Epithelial cell of prostate (primary cell): ENCODE measurements around the gene SLC25A42.

Source experiments
- DNase-seq: peaks from one replicate; pipeline ENCODE4 v3.0.0-alpha.2; 2011; ENCODE audit warnings: low read depth, low spot score
- H3K27ac ChIP-seq: fragments of 450-650 bp; 2 replicates; pipeline ENCODE4 v1.5.1; 2017; ENCODE audit warnings: mild to moderate bottlenecking

The SLC25A42 gene

DNA sequence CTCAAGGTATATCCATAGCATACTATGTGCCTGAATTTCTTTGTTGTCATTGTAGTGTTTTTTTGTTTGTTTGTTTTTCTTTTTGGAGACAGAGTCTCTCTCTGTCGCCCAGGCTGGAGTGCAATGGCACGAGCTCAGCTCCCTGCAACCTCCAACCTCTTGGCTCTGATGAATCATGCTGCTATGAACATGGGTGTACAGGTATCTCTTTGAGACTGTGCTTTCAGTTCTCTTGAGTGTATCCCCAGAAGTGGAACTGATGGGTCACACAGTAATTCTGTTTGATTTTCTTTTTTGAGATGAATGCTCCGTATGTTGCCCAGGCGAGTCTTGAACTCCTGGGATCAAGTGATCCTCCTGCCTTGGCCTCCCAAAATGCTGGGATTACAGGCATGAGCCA lies 13.7 kb upstream of the SLC25A42 start:
- H3K27ac ChIP-seq = peak overlapping the region; percentile 16
- no peak for DNase-seq

DNA sequence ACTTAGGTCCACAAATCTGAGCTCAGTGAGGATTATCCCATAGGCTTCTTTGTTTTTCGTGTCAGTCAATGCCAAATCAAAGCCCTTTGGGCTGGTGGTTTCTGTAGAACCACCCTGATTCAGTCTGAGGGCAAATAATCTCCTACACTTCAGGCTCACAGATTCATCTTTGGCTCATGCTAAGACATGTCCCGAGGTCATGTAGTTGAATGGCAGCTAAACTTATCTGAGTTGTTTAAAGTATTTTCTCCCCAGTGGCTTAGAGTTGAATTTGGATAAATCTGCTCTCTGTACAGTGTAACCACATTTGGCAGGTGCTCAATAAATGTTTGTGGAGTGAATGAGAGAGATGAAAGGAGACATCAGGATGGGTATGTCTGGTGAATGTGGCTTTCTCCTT lies 13.1 kb upstream of the SLC25A42 start:
- H3K27ac ChIP-seq = peak overlapping the region; percentile 16

GRCh38 chr19:19051478-19052213 lies 12.1 kb upstream of the SLC25A42 start:
- DNase-seq = no peak
- H3K27ac ChIP-seq = no peak overlapping the region

More for the DNA sequence above, 13.1 kb upstream of the SLC25A42 start:
- no peak for DNase-seq

DNA sequence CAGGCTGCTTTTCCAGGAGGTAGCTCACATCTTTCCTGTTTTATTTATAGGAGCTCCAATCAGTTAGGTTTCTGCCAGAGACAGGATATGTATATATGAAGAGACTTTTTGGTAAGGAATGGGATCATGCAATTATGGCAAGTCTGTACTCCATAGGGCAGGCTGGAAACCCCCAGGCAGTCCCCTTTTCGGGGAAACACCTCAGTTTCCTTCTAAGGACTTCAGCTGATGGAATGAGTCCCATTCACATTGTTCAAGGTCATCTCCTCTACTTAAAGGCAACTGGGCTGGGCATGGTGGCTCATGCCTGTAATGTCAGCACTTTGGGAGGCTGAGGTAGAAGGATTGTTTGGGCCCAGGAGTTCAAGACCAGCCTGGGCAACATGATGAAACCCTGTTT lies 10.9 kb upstream of the SLC25A42 start:
- no peak for DNase-seq
- H3K27ac ChIP-seq = no peak overlapping the region

DNA sequence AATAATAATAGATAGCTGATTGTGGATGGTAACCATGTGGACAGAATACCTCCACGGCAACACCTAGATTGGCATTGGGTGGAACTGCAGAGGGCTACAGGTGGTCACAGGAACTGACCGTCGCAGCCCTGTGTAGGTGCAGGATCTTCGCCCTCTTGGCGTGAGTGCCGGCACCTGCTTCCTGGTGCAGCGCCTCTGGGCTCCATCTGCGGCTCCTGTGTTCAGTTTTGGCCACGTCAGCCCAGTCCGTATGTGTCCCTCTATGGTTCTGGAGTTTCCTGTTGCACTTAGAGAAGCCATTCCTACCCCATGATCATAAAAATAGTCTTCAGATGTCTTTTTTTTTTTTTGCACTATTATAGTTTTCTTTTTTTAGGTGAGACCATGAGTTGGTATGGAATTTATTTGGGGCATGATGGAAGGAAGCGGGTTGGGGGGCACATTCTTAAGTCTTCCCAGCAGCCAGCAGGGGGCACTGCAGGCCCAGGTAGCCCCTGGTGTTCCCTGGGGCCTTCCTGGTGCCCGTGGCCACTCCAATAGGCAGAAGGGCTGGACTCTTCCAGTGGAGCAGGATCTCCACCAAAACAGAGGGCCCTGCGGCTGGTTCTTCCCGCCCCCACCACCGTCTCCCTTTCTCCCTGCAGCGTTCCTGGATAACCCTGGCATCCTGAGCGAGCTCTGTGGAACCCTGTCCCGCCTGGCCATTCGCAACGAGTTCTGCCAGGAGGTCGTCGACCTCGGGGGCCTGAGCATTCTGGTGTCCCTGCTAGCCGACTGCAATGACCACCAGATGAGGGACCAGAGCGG lies 10.1 kb upstream of the SLC25A42 start:
- DNase-seq = no peak
- no peak overlapping the region for H3K27ac ChIP-seq

DNA sequence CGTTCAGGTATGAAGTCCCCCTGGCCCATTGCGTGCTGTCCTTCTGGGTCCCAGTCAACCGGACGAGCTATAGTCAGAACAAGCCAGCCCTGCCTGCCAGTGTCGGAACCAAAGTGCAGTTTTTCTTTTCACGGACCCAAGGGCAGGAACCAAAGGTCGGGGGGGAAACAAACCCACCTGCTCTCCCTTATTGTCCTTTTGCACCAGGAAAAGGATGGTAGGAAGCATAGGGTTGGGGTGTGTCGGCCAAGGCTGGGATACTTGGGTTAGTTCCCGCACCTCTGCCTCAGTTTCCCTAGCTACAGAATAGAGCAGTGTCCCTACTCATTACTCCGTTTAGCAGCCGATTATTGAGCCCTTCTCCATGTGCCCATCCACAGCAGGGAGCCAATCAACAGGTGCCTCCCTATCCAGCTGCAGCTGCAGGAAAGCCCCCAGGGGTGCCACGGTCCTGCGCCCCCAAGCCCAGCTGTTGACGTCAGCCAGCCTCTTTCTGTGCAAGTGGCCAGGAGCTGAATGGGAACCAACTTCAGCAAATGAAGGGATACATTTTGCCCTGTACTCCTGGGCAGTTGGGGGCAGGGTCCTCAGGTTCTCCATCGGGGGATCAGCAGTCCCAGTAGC lies 9.4 kb upstream of the SLC25A42 start:
- DNase-seq = no peak
- H3K27ac ChIP-seq = no peak overlapping the region

- no peak overlapping the region for H3K27ac ChIP-seq
- DNase-seq = no peak
These were observed 8.8 kb upstream of the SLC25A42 start for GRCh38 chr19:19054939-19055440.

DNA sequence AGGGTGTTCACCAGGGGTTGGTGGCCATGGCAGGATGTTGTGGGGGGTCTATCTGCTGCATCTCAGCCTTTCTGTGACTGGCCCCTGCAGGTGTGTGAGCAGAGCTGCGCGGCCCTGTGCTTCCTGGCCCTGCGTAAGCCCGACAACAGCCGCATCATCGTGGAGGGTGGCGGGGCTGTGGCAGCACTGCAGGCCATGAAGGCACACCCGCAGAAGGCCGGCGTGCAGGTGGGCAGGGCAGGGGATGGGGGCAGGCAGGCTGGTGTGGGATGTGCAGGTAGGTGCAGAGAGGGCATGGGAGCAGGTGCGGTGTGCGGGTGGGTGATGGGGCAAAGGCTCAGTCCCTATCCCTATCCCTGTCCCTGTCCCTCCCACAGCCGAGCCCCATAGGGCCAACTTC lies 8.1 kb upstream of the SLC25A42 start:
- DNase-seq = no peak
- H3K27ac ChIP-seq = no peak overlapping the region

DNA sequence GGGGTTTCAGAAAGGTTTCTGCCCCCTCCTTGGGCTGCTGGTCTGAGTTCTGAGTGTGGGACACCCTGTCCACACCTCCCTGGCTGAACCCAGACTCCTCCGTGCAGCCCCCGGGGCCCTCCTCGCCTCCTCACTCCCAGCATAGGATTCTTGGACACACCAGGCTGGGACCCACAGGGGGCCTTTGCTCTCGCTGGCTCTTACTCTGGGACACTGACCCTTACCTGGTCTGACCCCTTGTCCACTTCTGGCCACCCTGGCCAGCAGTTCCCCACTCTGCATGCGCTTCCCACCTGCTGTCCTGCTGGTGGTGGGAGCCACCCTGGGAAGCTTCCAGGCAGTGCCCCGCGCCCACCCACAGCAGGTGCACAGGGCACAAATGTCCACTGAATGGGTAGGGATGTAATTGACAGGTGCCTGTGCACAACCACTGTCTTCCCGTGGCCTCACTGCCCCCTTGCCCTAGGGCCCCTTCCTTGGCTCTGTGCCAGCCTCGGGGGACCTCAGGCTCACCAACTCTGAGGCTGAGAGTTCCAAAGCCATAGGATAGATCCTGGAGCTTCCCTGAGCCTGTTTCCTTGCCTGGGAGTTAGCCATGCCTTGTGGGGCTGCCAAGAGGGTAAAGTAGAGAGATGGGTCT lies 7.0 kb upstream of the SLC25A42 start:
- DNase-seq = no peak
- H3K27ac ChIP-seq = no peak overlapping the region

- no peak overlapping the region for H3K27ac ChIP-seq
- no peak for DNase-seq
These were observed 6.5 kb upstream of the SLC25A42 start for GRCh38 chr19:19057317-19057716.

DNA sequence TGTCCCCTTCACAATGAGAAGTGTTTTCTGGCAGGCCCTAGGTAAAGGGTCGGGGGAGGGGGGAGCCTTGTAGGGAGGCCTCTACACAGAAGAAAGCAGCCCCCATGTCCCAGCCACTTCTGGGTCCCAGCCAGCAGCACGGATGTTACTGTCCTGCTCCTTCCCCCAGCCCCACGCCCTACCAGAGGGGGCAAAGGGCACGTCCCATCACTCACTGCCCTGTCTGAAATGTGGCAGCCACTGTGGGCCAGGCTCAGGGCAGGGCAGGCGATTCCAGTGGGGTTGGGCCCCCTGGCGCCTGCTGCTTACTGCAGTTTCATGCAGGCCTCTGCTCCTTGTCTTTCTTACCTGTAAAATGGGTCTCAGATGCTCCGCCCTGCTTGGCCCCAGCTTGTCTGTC lies 6.1 kb upstream of the SLC25A42 start:
- no peak overlapping the region for H3K27ac ChIP-seq
- no peak for DNase-seq

GRCh38 chr19:19059018-19059836 lies 4.6 kb upstream of the SLC25A42 start:
- H3K27ac ChIP-seq = no peak overlapping the region
- DNase-seq = no peak

- no peak for DNase-seq
- H3K27ac ChIP-seq = no peak overlapping the region
These were observed 3.8 kb upstream of the SLC25A42 start for GRCh38 chr19:19059837-19060611.

DNA sequence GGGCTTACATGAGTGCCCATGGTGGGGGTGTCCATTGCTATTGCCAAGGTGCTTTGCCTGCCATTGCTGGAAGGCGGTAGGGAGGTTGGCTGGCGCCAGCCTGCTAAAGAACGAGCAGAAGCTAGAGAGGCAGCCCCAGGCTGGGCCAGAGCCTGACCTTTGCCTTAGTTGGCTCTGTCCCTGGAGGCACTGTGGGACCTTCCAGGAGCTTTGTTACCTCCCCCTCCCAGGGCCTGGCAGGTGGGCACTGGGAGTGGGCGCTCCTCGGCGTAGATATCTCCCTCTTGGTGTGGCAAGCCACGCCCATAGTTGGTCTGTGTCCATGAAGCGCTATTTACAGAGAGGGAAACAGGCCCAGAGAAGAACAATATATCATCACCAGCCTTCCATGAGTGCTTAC lies 2.3 kb upstream of the SLC25A42 start:
- DNase-seq = no peak
- no peak overlapping the region for H3K27ac ChIP-seq

GRCh38 chr19:19062454-19063182 lies 1.2 kb upstream of the SLC25A42 start:
- DNase-seq = no peak
- H3K27ac ChIP-seq = no peak overlapping the region

DNA sequence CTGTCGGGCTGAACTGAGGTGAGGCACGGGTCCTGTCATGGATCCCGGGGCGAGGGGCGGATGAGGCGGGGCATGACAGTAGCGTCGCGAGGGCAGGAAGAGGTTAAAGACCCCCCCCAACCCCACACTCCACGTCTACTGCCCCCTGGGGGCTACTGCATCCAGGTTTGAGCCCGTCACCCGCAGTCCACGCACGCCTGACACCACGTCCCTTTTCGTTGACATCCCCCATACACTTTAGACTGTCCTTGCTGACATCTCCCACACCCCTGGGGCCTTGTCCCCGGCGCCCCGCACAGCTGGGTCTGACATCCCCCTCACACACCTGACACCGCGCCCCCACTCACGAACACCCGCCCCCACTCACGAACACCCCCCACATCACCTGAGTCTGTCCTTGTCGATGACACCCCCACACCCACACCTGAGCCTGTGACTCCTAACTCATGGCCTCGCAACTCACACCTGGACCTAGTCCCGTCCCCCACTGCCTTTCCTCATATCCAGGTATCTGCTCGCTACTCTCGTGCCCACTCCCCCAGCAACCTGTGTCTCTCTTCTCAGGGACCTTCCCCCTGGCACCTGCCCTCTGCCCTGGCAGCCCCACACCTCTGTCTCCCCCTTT lies 416 bp downstream of the SLC25A42 start:
- no peak for DNase-seq
- no peak overlapping the region for H3K27ac ChIP-seq

GRCh38 chr19:19064811-19065745 lies 1.3 kb downstream of the SLC25A42 start:
- DNase-seq = no peak
- H3K27ac ChIP-seq = no peak overlapping the region
